K562 treated with DMSO at 1 percent for 24 hours (cell line): Measurements from ENCODE around the gene PIP. TPM values are rescaled to one million over a fixed set of nuclear protein-coding genes. Genes with fewer than 3 reads are reported as not detected.

Experiments
- total RNA-seq: library from RNA; unstranded; fragments of 300-600 nt; gene quantifications from 2 replicates; pipeline ENCODE4 v1.2.3, GENCODE V29; 2022; ENCODE audit warnings: low read depth; ENCODE audit not compliant: insufficient read depth

PIP gene
- total RNA-seq: not detected in 2 replicates

GRCh38 chr7:143131781-143132180, at the start of gene PIP:
Gene PIP, plus strand, starts transcription at chr7:143132077. Its CDS starts 40 bp downstream, at chr7:143132117.

DNA sequence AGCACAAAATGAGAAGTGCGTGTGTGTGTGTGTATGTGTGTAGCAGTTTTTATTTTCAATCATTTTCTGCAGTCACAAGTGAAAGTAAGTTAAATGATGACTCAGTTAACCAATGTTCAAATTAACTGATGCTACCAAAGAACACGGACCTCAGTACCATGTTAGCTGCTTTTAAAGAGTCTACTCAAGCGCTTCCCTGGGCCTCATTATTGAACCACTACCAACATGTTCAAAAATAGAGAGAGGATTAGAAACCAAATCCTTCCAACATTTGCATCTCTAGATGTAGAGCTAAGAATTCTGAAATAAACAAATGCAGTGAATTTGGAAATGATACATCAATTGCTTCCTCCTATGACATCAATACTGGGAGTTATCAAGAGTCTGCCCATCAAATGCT, 51.1 kb downstream of the PIP start, which contains the start of gene TAS2R39:
TSS of gene TAS2R39 (plus strand) at position 396 of the 400 bp plus-strand sequence. CDS start at position 396, 0 bp downstream.

Other genes starting within 250 kb of the PIP start
- 1.1 and 1.7 TPM in 2 replicates for gene TRPV6, start 246.3 kb upstream of the PIP start, total RNA-seq
- not detected in 2 replicates for gene TRPV5, start 198.3 kb upstream of the PIP start, total RNA-seq
- not detected in 2 replicates for gene LLCFC1, start 192.6 kb upstream of the PIP start, total RNA-seq
- 26.1 and 30.0 TPM in 2 replicates for gene KEL, start 169.7 kb upstream of the PIP start, total RNA-seq
- gene OR9A2, start 104.9 kb upstream of the PIP start, total RNA-seq: not detected in 2 replicates
- not detected in 2 replicates for gene OR6V1, start 79.7 kb upstream of the PIP start, total RNA-seq
- not detected in 2 replicates for gene TAS2R39, start 51.3 kb downstream of the PIP start, total RNA-seq
- gene TAS2R40, start 90.0 kb downstream of the PIP start, total RNA-seq: not detected in 2 replicates
- 213 and 217 TPM in 2 replicates for gene GSTK1, start 131.4 kb downstream of the PIP start, total RNA-seq
- gene TMEM139, start 152.9 kb downstream of the PIP start, total RNA-seq: 1.5 and 1.7 TPM in 2 replicates
- gene CASP2, start 156.3 kb downstream of the PIP start, total RNA-seq: 31.7 and 32.5 TPM in 2 replicates
- 0.19 and 0.23 TPM in 2 replicates for gene CLCN1, start 184.0 kb downstream of the PIP start, total RNA-seq
- gene FAM131B, start 230.6 kb downstream of the PIP start, total RNA-seq: not detected in 2 replicates
- 115 and 121 TPM in 2 replicates for gene ZYX, start 249.3 kb downstream of the PIP start, total RNA-seq